Measurements from ENCODE around the gene INO80.
A peak's percentile ranks its signal among the peaks of the same experiment; 100 is the strongest.
"Not testable (repeated sequence)": the region's sequence is repeated elsewhere in the genome, so short reads cannot be mapped to it uniquely, and the experiment has no call there.

The INO80 gene

DNA sequence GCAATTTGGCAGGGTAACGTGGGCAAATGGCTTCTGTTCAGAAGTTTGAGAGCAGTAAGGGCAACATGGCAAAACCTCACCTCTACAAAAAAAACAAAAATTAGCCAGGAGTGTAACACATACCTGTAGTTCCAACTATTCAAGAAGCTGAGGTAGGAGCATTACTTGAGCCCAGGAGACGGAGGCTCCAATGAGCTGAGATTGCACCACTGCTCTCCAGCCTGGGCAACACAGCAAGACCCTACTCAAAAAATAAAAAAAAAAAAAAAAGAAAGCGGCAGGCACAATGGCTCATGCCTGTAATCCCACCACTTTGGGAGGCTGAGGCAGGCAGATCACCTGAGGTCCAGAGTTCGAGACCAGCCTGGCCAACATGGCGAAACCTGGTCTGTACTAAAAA, 5.9 kb upstream of the INO80 start:
- DNase-seq (ENCODE audit: low read depth in 3 of 3), result no peak

DNA sequence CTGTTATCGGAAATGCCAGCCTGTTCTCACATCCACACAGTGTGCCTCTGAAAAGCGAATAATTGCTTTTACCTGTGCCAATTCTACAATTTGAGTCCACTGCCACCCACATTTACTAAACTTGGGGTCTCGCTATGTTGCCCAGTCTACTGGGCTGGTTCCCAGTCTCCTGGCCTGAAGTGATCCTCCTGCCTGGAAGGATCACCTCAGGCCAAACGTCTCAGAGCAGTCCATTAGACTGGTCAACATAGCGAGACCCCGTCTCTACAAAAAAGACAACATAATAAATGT, 827 bp upstream of the INO80 start:
- no peak for DNase-seq (ENCODE audit: low read depth in 3 of 3)

DNA sequence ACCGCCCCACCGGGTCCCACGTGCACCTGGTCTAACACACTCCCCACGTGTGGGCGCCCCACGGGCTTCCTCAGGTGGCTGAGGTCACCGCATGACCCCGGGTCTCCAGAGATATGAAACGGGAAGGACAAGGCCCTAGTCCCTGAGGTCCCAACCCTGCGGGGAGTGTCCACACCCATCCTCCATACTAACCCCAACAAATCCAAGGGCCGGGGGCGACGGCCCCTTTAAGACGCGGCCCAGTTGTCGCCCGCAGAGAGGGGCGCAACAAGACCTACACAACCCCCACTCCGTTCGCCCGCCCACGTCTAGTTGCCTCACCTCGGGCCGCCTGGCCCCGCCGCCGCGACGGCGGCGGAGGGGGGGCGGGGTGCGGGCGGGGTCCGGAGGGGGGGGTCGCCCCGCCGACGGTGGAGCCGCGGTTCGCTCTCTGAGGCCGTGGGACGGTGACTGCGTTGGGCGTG, 396 bp downstream of the INO80 start:
- peak; percentile 66 to 79 (median 76) for DNase-seq (ENCODE audit: low read depth in 3 of 3)

DNA sequence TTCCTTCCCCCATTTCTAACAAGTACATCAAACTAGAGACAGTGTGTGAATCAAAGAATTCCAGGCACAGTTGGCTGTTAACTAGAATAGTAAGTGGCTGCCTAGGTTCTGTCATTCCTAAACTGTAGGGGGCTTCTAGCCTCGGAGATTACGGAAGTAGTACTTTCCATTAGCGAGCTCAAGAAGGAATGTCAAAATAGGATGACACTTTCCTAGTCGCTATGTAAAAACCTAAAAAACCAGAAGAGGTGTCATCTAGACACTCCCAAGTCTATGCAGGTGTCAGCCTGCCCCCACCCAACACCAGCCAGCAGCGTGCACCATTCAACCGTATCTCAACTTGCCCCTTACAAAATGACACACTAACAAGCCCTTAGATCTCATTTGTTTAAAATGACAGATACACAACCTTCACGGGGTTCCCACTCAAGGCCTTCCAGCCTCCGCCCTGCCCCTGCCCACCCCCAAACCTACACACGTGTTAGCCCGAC, 874 bp downstream of the INO80 start:
- DNase-seq (ENCODE audit: low read depth in 3 of 3), result no peak

DNA sequence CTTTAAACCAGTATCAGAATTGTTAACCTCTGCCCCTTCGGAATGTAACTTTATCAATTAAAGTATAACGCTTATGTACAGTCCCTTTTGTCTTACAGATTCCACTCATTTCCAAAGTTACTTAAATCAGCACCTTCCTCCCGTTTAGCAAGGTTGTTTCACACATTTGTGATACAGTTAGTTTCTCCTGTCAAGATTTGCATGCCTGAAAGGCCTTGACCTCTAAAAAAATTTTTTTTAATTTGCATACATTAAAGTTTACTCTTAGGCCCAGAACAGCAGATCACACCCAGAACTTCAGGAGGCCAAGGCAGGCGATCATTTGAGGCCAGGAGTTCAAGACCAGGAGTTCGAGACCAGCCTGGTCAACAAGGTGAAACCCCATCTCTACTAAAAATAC, 9.1 kb downstream of the INO80 start:
- no peak for DNase-seq (ENCODE audit: low read depth in 3 of 3)

- no peak for DNase-seq (ENCODE audit: low read depth in 3 of 3)
Measured at GRCh38 chr15:41105348-41106334, 10.4 kb downstream of the INO80 start.

- DNase-seq (ENCODE audit: low read depth in 3 of 3), result no peak
Measured at GRCh38 chr15:41104234-41104633, 11.8 kb downstream of the INO80 start.

- DNase-seq (ENCODE audit: low read depth in 3 of 3), result no peak
Measured at GRCh38 chr15:41102854-41103253, 13.2 kb downstream of the INO80 start.

DNA sequence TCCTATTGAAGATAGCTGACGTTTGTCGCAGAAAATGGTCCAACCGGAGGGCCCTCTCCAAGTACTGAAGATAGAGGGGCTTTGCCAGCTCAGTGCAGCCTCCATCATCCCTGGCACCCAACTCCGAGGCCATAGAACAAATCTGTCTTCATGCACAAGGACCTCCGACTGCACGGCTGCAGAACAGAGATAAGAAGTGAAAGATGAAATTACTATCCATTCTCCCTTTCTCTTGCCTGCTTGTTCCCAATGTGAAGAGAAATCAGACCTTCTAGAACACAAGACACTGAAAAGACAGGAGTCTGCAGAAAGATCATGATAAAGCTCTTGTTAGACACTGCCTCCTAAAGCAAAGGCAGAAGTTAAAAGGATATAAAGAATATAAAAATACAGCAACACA, 19.9 kb downstream of the INO80 start:
- no peak for DNase-seq (ENCODE audit: low read depth in 3 of 3)

- DNase-seq (ENCODE audit: low read depth in 3 of 3), result no peak
Measured at GRCh38 chr15:41085029-41085428, 31.1 kb downstream of the INO80 start.

DNA sequence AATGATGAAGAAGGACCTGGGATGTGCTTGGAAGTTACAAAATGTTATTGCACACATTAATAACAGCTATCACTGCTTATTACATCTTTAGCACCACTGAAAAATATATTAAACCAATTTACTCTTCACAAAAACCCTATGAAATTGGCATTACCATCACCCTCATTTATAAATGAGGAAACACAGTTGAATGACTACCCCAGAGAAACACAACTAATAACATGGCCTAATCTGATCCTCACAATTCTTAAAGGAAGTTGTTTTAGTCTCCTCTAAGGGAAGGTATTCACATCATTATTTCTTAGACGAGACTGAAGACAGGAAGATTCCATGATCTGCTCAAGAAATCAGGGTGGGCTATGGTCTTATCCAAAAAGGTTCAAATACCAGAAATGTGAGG, 35.9 kb downstream of the INO80 start:
- no peak for DNase-seq (ENCODE audit: low read depth in 3 of 3)

- DNase-seq (ENCODE audit: low read depth in 3 of 3), result no peak
Measured at GRCh38 chr15:41079717-41080116, 36.4 kb downstream of the INO80 start.

GRCh38 chr15:41078879-41079278, 37.2 kb downstream of the INO80 start:
- DNase-seq (ENCODE audit: low read depth in 3 of 3), result not testable (repeated sequence)

DNA sequence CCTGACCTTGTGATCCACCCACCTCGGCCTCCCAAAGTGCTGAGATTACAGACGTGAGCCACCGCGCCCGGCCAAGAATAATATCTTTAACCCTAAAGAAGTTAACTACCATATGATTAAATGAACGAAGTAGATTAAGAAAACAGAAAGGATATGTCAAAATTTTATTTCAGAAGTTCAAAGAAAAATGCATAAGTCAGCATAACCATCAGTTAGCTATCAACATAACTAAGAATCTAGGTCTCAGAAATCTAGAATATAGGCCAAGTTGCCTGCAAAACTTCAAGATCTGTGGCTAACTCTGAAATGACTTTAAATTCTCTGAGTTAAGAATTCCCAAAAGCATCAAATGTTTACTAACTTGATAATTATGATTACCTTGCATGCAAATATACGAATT, 38.0 kb downstream of the INO80 start:
- DNase-seq (ENCODE audit: low read depth in 3 of 3), result no peak

DNA sequence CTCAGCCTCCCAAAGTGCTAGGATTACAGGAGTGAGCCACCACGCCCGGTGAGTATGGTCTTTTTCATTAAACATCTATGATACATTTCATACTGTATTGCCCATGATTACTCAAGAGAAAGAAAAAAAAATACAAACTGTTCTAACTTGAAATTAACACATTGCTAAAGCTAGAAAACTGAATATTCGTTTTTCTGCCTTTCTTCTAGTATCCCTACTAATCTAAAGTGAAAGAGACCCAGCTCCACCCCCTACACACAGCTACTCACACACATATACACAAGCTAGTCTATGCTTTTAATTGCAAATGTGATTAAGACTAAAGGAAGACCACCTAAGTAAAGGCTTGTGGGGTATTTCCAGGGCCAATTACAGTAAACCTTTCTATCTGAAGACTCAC, 43.1 kb downstream of the INO80 start:
- DNase-seq (ENCODE audit: low read depth in 3 of 3), result no peak

DNA sequence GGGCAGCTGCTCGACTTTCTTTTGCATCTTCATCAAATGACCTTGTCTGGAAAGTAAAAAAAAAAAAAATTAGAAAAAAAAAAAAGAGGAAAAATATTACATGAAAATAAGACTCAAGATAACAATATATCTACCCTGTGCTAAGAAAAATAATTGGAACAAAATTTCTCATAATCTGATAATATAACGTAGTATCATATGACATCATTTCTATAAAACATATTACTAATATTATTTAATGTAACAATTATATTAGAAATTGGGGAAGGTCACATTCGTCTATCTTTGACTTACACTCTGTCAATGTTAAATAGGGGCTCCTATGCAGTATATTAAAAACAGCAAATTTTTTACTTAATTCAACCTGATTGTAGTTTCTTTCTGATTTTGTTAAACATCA, 44.1 kb downstream of the INO80 start:
- no peak for DNase-seq (ENCODE audit: low read depth in 3 of 3)

GRCh38 chr15:41066516-41066915, 49.6 kb downstream of the INO80 start:
- DNase-seq (ENCODE audit: low read depth in 3 of 3), result no peak

GRCh38 chr15:41061667-41062066, 54.4 kb downstream of the INO80 start:
- no peak for DNase-seq (ENCODE audit: low read depth in 3 of 3)

- DNase-seq (ENCODE audit: low read depth in 3 of 3), result no peak
Measured at GRCh38 chr15:41060505-41060904, 55.6 kb downstream of the INO80 start.

GRCh38 chr15:41056810-41057209, 59.3 kb downstream of the INO80 start:
- no peak for DNase-seq (ENCODE audit: low read depth in 3 of 3)

DNA sequence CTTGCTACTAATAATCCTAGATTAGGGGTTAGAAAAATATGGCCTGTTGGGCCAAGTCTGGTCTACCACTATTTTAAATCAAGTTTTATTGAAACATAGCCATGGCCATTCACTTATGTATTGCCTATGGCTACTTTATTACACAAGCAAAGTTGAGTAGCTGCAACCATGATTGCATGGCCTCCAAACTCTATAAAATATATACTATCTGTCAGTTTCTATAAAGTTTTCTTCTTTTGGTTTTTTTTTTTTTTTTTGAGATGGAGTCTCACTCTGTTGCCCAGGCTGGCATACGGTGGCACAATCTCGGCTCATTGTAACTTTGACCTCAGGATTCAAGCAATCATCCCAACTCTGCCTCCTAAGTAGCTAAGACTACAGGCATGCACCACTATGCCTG, 60.4 kb downstream of the INO80 start:
- DNase-seq (ENCODE audit: low read depth in 3 of 3), result no peak

DNA sequence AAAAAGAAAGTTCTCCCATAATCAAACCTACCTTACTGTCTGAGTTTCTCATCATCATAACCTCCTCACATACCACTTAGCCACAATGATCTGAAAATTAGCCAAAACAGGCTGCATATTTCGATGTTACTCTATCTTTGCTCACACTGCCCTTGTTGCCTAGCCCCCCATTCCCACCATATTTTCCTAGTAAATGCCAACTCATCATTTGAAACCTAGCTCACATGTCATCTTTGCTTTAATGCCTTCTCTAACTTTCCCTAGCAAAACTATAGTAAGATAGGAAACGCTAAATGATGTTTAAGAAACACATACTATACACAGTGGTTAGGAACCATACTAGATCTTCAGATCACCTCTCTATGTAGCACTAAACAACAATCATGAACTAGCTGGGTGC, 64.9 kb downstream of the INO80 start:
- DNase-seq (ENCODE audit: low read depth in 3 of 3), result no peak

DNA sequence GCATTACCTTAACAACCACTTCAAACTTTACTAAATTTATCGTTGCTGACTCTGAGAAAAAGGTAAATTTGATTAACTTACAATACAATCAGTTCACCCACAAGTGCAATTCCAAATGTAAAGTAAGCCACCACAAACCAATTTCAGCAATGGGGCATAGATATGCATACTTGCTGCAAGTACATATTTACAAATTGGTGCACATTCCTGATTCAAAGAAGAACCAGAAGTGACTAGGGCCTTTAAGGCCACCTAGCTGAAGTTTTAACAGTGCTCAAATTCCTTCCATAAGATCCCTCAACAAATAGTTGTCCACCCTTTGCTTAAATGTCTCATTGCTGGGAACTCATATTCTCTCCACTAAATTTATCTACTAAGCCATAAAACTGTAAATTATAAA, 67.2 kb downstream of the INO80 start:
- no peak for DNase-seq (ENCODE audit: low read depth in 3 of 3)

DNA sequence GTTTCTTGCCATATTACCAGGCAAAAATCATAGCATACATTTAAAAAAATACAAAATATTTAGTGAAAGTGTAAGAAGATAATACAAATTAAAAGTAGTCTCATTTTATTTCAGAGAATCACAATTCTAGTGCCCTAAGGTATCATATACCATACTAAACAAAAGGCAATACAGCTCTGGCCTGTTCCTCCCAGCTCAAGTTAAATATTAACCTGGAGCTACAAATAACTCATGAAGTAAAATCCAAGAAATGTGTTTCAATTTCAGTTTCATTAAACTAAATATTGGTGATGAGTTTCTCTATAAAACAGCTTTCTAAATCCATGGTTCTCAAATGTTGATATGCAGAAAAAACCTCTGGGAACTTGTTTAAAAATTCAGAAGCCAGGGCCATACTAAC, 67.7 kb downstream of the INO80 start:
- DNase-seq (ENCODE audit: low read depth in 3 of 3), result no peak
